Hepatocyte (in vitro differentiated cells): ENCODE measurements around the gene PAQR9.

Experiments used
- EZH2 ChIP-seq: fragments of 200-600 bp; sonication (generic); IDR thresholded peaks from 2 replicates; pipeline ENCODE4 v1.6.1; 2016; ENCODE audit warnings: antibody characterized with exemption, mild to moderate bottlenecking, borderline replicate concordance
- TF ChIP-seq, protein P1 (sequence below): fragments of 200-600 bp; sonication (generic); IDR thresholded peaks from 2 replicates; pipeline ENCODE4 v1.5.1; 2016; ENCODE audit warnings: antibody characterized with exemption, mild to moderate bottlenecking; ENCODE audit not compliant: poor library complexity

DNA sequence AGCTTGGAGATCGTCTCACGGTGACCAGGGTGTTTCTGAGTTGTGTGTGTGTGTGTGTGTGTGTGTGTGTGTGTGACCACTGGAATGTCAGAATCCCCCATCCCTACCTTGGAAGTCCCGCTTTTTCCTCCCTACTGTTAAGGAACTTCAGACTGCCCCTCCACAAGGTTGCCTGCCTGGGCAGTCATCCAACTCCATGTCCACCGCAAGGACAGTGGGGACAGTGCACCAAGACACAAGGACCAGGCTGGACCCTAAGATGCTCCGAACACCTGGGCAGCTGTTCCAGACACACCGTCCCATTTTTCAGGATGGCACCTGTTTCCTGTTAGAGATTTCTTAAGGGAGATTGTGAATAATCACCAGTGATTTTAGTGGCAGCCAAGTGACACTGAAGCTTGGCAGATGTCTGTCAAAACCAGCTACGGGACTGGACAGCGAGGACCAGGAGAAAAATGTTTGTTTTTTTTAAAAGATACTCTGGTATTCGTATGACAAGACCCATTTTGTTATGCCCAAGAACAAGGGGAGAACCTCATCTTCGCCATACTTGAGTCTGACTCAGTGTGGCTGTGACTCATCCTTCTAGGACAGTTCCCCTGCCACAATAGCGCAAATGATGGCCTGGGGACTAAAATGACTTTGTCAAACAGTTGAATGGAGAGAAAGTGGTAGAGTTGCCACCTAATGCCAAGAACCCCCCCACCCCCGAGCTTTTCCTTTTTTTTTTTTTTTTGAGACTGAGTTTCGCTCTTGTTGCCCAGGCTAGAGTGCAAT lies 15.5 kb downstream of the PAQR9 start:
- TF ChIP-seq, protein P1, sequence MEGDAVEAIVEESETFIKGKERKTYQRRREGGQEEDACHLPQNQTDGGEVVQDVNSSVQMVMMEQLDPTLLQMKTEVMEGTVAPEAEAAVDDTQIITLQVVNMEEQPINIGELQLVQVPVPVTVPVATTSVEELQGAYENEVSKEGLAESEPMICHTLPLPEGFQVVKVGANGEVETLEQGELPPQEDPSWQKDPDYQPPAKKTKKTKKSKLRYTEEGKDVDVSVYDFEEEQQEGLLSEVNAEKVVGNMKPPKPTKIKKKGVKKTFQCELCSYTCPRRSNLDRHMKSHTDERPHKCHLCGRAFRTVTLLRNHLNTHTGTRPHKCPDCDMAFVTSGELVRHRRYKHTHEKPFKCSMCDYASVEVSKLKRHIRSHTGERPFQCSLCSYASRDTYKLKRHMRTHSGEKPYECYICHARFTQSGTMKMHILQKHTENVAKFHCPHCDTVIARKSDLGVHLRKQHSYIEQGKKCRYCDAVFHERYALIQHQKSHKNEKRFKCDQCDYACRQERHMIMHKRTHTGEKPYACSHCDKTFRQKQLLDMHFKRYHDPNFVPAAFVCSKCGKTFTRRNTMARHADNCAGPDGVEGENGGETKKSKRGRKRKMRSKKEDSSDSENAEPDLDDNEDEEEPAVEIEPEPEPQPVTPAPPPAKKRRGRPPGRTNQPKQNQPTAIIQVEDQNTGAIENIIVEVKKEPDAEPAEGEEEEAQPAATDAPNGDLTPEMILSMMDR = no peak
- no peak for TF ChIP-seq EZH2
